ENCODE measurements around the gene OXCT2. TPM values are rescaled to one million over a fixed set of nuclear protein-coding genes. Genes with fewer than 3 reads are reported as not detected.
"Not testable (repeated sequence)": the region's sequence is repeated elsewhere in the genome, so short reads cannot be mapped to it uniquely, and the experiment has no call there.

OXCT2 gene
- polyA plus RNA-seq, 1 donor (not counting 4 experiments of a cell fraction or from before 2014, with no cell fraction given): not detected

- Histone ChIP-seq H3K27me3 (ENCODE audit: control insufficient read depth, extremely low read depth, insufficient read depth, low read length) (peaks cover 22% of the 10 kb centered on the region), H3K4me1 (ENCODE audit: control insufficient read depth, extremely low read depth, insufficient read depth, low read length) (no peaks in the 10 kb centered on the region), H2AFZ (ENCODE audit: control insufficient read depth, low read length) (peak overlapping the region; percentile 37), H3K4me3 (ENCODE audit: control insufficient read depth in 2 of 3, extremely low read depth in 1 of 3, insufficient read depth in 2 of 3, low read depth in 1 of 3, low read length in 3 of 3) (peak overlapping the region in 1 of 3 experiments; percentile 29), H3K4me2 (ENCODE audit: control insufficient read depth, extremely low read depth, insufficient read depth, low read depth, low read length) (no peak overlapping the region), H3K27ac (ENCODE audit: control insufficient read depth, insufficient read depth, low read length) (no peak overlapping the region), H3K9me3 (ENCODE audit: control insufficient read depth, low read depth, low read length) (no peaks in the 10 kb centered on the region), H3K9me1 (ENCODE audit: control insufficient read depth, extremely low read depth, insufficient read depth, low read length) (no peaks in the 10 kb centered on the region), H3K79me2 (ENCODE audit: control insufficient read depth, insufficient read depth, low read length) (no peaks in the 10 kb centered on the region), H4K20me1 (ENCODE audit: control insufficient read depth, extremely low read depth, insufficient read depth, low read length) (no peaks in the 10 kb centered on the region), H3K9ac (ENCODE audit: control insufficient read depth, extremely low read depth, insufficient read depth, low read length) (no peak overlapping the region), H3K36me3 (ENCODE audit: control insufficient read depth in 2 of 2, extremely low read depth in 1 of 2, insufficient read depth in 2 of 2, low read length in 2 of 2) (no peaks in the 10 kb centered on the region)
- FAIRE-seq: no peak
- dilution Hi-C loops (cut with MboI; ENCODE audit: extremely low pct_ligation_motif_present, low sequenced_read_pairs): no loop called here
- DNase-seq (ENCODE audit: low read depth, low spot score): no peak
- TF ChIP-seq EZH2 (IDR thresholded peaks at IDR 0.05; ENCODE audit: low read length) (no peak), CTCF (optimal IDR thresholded peaks at IDR 0.05 in 1 of 3, IDR thresholded peaks at IDR 0.05 in 1 of 3, conservative IDR thresholded peaks at IDR 0.05 in 1 of 3; ENCODE audit: extremely low read depth in 1 of 3, insufficient read depth in 2 of 3, low read length in 3 of 3) (no peak)
Measured at GRCh38 chr1:39788426-39788757, 17.2 kb upstream of the OXCT2 start.

- H2AFZ ChIP-seq (ENCODE audit: control insufficient read depth, low read length); H3K4me2 ChIP-seq (ENCODE audit: control insufficient read depth, extremely low read depth, insufficient read depth, low read depth, low read length); FAIRE-seq; H3K4me3 ChIP-seq (ENCODE audit: control insufficient read depth in 2 of 3, extremely low read depth in 1 of 3, insufficient read depth in 2 of 3, low read depth in 1 of 3, low read length in 3 of 3); H3K4me1 ChIP-seq (ENCODE audit: control insufficient read depth, extremely low read depth, insufficient read depth, low read length); H3K9me1 ChIP-seq (ENCODE audit: control insufficient read depth, extremely low read depth, insufficient read depth, low read length); dilution Hi-C loops (cut with MboI; ENCODE audit: extremely low pct_ligation_motif_present, low sequenced_read_pairs); H4K20me1 ChIP-seq (ENCODE audit: control insufficient read depth, extremely low read depth, insufficient read depth, low read length); H3K27ac ChIP-seq (ENCODE audit: control insufficient read depth, insufficient read depth, low read length); DNase-seq (ENCODE audit: low read depth, low spot score); H3K36me3 ChIP-seq (ENCODE audit: control insufficient read depth in 2 of 2, extremely low read depth in 1 of 2, insufficient read depth in 2 of 2, low read length in 2 of 2); H3K79me2 ChIP-seq (ENCODE audit: control insufficient read depth, insufficient read depth, low read length); H3K9me3 ChIP-seq (ENCODE audit: control insufficient read depth, low read depth, low read length); H3K9ac ChIP-seq (ENCODE audit: control insufficient read depth, extremely low read depth, insufficient read depth, low read length): not testable (repeated sequence)
- H3K27me3 ChIP-seq (ENCODE audit: control insufficient read depth, extremely low read depth, insufficient read depth, low read length): peaks cover 22% of the 10 kb centered on the region
Measured at GRCh38 chr1:39787964-39788363, 16.8 kb upstream of the OXCT2 start.

- H3K4me3 ChIP-seq (ENCODE audit: control insufficient read depth in 2 of 3, extremely low read depth in 1 of 3, insufficient read depth in 2 of 3, low read depth in 1 of 3, low read length in 3 of 3): no peak overlapping the region
- H3K9ac ChIP-seq (ENCODE audit: control insufficient read depth, extremely low read depth, insufficient read depth, low read length): no peak overlapping the region
- H3K4me2 ChIP-seq (ENCODE audit: control insufficient read depth, extremely low read depth, insufficient read depth, low read depth, low read length): no peak overlapping the region
- H3K9me1 ChIP-seq (ENCODE audit: control insufficient read depth, extremely low read depth, insufficient read depth, low read length): no peaks in the 10 kb centered on the region
- DNase-seq (ENCODE audit: low read depth, low spot score) (no peak), FAIRE-seq (no peak)
- H3K9me3 ChIP-seq (ENCODE audit: control insufficient read depth, low read depth, low read length): no peaks in the 10 kb centered on the region
- no peak overlapping the region for H2AFZ ChIP-seq (ENCODE audit: control insufficient read depth, low read length)
- peaks cover 22% of the 10 kb centered on the region for H3K27me3 ChIP-seq (ENCODE audit: control insufficient read depth, extremely low read depth, insufficient read depth, low read length)
- no peak overlapping the region for H3K27ac ChIP-seq (ENCODE audit: control insufficient read depth, insufficient read depth, low read length)
- no peaks in the 10 kb centered on the region for H4K20me1 ChIP-seq (ENCODE audit: control insufficient read depth, extremely low read depth, insufficient read depth, low read length)
- no peaks in the 10 kb centered on the region for H3K4me1 ChIP-seq (ENCODE audit: control insufficient read depth, extremely low read depth, insufficient read depth, low read length)
- dilution Hi-C loops (cut with MboI; ENCODE audit: extremely low pct_ligation_motif_present, low sequenced_read_pairs): no loop called here
- no peak for TF ChIP-seq CTCF (optimal IDR thresholded peaks at IDR 0.05 in 1 of 3, IDR thresholded peaks at IDR 0.05 in 1 of 3, conservative IDR thresholded peaks at IDR 0.05 in 1 of 3; ENCODE audit: extremely low read depth in 1 of 3, insufficient read depth in 2 of 3, low read length in 3 of 3)
- no peak for TF ChIP-seq EZH2 (IDR thresholded peaks at IDR 0.05; ENCODE audit: low read length)
- H3K36me3 ChIP-seq (ENCODE audit: control insufficient read depth in 2 of 2, extremely low read depth in 1 of 2, insufficient read depth in 2 of 2, low read length in 2 of 2): no peaks in the 10 kb centered on the region
- H3K79me2 ChIP-seq (ENCODE audit: control insufficient read depth, insufficient read depth, low read length): no peaks in the 10 kb centered on the region
Measured at GRCh38 chr1:39787468-39787867, 16.3 kb upstream of the OXCT2 start.

GRCh38 chr1:39787108-39787375 is 15.9 kb upstream of the OXCT2 start:
- H2AFZ ChIP-seq (ENCODE audit: control insufficient read depth, low read length); H3K9me1 ChIP-seq (ENCODE audit: control insufficient read depth, extremely low read depth, insufficient read depth, low read length); H3K9ac ChIP-seq (ENCODE audit: control insufficient read depth, extremely low read depth, insufficient read depth, low read length); FAIRE-seq; dilution Hi-C loops (cut with MboI; ENCODE audit: extremely low pct_ligation_motif_present, low sequenced_read_pairs); H4K20me1 ChIP-seq (ENCODE audit: control insufficient read depth, extremely low read depth, insufficient read depth, low read length); H3K9me3 ChIP-seq (ENCODE audit: control insufficient read depth, low read depth, low read length); H3K4me2 ChIP-seq (ENCODE audit: control insufficient read depth, extremely low read depth, insufficient read depth, low read depth, low read length); DNase-seq (ENCODE audit: low read depth, low spot score); H3K4me3 ChIP-seq (ENCODE audit: control insufficient read depth in 2 of 3, extremely low read depth in 1 of 3, insufficient read depth in 2 of 3, low read depth in 1 of 3, low read length in 3 of 3); H3K27ac ChIP-seq (ENCODE audit: control insufficient read depth, insufficient read depth, low read length); H3K36me3 ChIP-seq (ENCODE audit: control insufficient read depth in 2 of 2, extremely low read depth in 1 of 2, insufficient read depth in 2 of 2, low read length in 2 of 2); H3K79me2 ChIP-seq (ENCODE audit: control insufficient read depth, insufficient read depth, low read length); H3K4me1 ChIP-seq (ENCODE audit: control insufficient read depth, extremely low read depth, insufficient read depth, low read length): not testable (repeated sequence)
- H3K27me3 ChIP-seq (ENCODE audit: control insufficient read depth, extremely low read depth, insufficient read depth, low read length): peaks cover 22% of the 10 kb centered on the region

All from keratinocyte (primary cell).